Stimulated activated CD8-positive, alpha-beta memory T cell treated with anti-CD3 and anti-CD28 coated beads, Interleukin-15, amount 100 ng/mL, for 48 hours (primary cell): ENCODE measurements around the gene HDLBP.
"Not testable (repeated sequence)": the region's sequence is repeated elsewhere in the genome, so short reads cannot be mapped to it uniquely, and the experiment has no call there.

Experiments
- DNase-seq, 2 donors: peaks; one replicate each; pipeline ENCODE4 v3.0.0-alpha.2; 2020; ENCODE audit warnings: low read depth in 2 of 2

Gene HDLBP

DNA sequence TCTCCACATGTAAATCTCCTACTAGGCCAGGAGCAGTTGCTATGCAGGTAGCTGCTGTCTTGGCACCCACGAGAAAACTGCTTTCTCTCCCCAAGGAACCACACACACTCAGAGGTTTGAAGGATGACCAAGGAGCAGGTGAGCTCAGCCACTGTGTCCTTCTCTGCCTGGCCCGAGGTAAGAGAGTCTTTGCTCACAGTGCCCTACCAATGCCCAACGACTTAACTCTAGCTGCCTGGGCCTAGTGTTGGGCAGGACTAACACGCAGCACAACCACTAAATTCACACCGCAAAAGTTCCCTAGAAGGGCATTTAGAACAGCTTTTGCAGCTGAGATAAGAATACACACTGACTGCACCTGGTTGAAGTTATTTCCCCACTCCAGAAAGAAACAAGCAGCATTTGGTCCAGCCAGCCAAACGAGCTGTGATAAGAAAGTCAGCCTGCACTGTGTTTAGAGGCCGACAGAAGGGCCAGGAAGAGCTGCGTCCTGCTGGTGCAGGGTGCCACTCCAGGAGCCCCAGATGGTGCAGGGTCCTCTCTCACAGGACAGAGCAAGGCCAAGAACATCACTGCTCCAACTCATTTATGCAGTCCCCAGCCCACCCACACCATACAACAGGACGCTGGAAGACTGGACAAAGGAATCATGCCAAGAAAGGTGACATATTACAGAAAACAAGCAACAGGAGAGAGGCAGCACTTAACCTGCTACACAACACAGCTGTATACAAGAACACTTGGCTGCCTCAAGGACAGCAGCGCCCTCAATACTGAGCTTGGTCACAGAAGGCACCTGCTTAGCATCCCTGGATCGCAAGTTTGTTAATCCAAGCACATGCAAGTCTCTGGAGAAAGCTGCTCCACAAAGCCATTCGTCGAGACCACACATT lies 12.5 kb downstream of the HDLBP start:
- DNase-seq = no peak

- DNase-seq = no peak
These were observed 13.4 kb downstream of the HDLBP start for GRCh38 chr2:241302083-241302482.

DNA sequence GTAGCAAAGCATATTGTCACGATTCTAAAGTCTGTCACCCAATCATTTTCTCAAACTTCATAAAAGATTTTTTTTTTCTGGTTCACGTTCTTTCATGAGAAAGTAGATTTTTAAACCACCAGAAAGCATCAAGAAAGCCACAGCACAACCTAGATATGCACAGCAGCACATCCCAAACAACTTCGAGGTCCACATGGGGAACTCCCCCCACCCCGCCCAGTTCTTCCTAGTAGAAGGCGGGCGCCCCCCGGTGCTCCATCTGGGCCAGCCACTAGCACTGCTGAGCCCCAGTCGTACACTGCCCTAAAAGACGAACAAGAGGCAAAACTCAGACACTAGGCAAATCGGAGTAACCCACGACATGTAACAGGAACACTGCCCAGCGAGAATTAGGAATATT lies 15.5 kb downstream of the HDLBP start:
- no peak for DNase-seq

GRCh38 chr2:241298673-241299072 lies 16.8 kb downstream of the HDLBP start:
- no peak for DNase-seq

- DNase-seq = no peak
These were observed 18.7 kb downstream of the HDLBP start for GRCh38 chr2:241296767-241297166.

DNA sequence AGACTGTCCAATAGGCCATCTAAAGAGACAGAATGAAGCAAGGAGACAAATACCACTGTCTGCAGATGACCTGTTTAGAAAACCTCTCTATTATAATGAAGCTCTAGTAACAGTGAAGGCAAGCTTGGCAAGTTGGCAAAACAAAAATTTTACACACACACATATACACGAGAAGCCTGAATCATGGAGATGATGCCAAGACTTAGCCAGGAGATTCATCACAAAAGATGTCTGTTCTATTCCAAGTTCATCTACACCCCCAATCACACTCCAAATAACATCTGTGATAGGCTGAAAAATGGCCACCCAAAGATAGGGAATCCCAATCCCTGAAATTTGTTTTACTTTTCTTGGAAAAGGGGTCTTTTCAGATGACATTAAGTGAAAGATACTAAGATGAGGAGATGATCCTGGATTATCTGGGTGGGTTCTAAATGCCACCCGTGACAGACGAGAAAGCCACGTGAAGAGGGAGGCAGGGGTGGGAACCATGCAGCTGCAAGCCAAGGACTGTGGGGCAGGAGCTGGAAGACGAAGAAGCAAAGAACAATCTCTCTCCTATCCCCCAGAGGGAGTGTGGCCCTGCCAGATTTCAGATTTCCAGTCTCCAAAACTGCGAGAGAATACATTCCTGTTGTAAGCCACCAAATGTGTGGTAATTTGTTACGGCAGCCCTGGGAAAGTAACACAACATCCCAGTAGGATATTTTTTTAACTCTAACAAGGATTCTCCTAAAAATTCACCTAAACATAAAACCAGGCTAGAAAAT lies 20.0 kb downstream of the HDLBP start:
- DNase-seq = no peak

DNA sequence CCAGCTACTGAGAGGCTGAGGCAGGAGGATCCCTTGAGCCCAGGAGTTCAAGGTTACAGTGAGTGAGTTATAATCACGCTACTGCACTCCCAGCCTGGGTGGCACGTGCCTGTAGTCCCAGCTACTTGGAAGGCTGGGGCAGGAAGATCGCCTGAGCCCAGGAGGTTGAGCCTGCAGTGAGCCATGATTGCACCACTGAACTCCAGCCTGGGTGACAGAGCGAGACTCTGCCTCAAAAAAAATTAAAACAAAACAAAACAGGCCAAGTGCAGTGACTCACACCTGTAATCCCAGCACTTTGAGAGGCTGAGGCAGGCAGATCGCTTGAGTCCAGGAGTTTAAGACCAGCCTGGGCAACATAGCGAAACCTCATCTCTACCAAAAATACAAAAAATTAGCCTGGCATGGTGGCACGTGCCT lies 22.1 kb downstream of the HDLBP start:
- not testable (repeated sequence) for DNase-seq

GRCh38 chr2:241291977-241292376 lies 23.5 kb downstream of the HDLBP start:
- DNase-seq = no peak

DNA sequence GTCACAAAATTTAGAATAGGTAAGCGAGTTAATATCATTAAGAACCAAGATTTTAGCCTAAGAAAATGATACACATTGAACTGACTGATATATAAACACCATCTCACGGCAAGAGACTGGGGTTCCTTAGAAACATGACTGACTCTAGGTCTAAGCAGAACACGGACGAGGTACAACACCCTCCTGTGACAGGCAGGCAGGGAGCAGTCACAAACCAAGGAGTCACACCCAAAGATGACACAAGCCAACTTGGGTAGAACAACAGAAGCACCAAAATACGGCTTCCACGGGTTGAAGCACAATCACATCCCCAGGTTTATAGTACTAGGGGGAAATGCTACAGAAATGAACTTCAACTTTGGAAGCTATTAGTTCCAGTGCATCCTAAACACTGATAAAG lies 24.3 kb downstream of the HDLBP start:
- no peak for DNase-seq

DNA sequence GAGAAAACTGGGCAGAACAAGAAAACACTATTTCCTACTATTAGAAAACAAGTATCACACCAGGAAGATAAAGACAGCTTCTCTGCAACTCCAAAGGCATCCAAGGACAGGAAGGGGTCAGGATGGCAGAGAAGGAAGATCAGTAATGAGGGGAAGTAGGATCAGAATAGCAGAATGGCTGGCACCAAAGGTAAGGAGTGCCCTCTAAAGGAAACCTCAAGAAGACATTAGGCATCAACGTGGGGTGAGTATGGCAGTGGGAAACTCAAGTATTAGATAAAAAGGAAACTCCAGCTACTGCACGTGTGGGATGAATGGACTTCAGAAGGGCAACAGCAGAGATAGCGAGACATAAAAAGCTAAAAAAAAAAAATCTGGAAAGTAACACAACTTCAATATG lies 25.9 kb downstream of the HDLBP start:
- DNase-seq = no peak

DNA sequence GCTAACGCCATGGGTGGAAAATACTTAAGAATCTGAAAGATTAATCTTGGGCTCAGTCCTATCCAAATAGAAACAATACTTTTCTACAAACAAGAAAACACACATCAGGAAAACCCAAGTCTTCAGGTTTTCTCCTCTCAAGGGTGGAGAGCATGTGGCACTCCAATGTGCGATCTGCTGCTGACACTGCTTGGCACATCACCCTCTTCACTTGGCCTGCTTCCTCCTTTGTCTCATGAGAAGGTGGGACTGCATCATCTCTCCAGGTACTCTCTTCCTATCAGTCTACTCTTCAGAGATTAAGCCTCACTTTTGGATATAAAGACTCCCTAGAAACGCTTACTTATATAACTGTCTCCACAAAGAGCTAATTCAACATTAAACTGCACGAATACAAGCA lies 26.4 kb downstream of the HDLBP start:
- no peak for DNase-seq

- DNase-seq = no peak
These were observed 27.1 kb downstream of the HDLBP start for GRCh38 chr2:241288324-241288888.

GRCh38 chr2:241286348-241287090 lies 29.0 kb downstream of the HDLBP start:
- DNase-seq = no peak

- DNase-seq = no peak
These were observed 29.9 kb downstream of the HDLBP start for GRCh38 chr2:241285596-241285995.

DNA sequence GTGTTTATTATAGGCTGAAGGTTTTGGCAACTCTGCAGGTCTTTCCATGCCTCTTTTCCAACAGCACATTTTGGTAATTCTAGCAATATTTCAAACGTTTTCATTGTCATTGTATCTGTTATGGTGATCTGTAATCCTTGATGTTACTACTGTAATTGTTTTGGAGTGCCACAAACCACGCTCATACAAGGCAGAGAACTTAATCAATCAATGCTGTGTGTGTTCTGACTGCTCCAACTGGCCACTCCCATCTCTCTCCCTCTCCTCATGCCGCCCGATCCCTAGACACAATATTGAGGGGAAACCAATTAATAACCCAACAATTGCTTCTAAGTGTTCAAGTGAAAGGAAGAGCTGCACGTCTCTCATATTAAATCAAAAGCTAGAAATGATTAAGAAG lies 32.9 kb downstream of the HDLBP start:
- no peak for DNase-seq

GRCh38 chr2:241280291-241280690 lies 35.2 kb downstream of the HDLBP start:
- DNase-seq = no peak

GRCh38 chr2:241279828-241280227 lies 35.6 kb downstream of the HDLBP start:
- no peak for DNase-seq

GRCh38 chr2:241279413-241279812 lies 36.1 kb downstream of the HDLBP start:
- DNase-seq = no peak

DNA sequence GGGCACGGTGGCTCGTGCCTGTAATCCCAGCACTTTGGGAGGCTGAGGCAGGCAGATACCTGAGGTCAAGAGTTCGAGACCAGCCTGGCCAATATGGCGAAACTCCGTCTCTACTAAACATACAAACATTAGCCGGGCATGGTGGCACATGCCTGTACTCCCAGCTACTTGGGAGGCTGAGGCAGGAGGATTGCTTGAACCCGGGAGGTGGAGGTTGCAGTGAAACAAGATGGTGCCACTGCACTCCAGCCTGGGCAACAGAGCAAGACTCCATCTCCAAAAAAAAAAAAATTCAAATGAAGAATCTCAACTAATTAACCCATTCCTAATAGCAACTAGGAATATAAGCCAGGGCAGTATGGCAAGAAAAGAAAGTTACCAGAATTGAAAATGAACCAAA lies 37.2 kb downstream of the HDLBP start:
- DNase-seq = not testable (repeated sequence)

GRCh38 chr2:241275910-241276309 lies 39.6 kb downstream of the HDLBP start:
- DNase-seq = no peak

DNA sequence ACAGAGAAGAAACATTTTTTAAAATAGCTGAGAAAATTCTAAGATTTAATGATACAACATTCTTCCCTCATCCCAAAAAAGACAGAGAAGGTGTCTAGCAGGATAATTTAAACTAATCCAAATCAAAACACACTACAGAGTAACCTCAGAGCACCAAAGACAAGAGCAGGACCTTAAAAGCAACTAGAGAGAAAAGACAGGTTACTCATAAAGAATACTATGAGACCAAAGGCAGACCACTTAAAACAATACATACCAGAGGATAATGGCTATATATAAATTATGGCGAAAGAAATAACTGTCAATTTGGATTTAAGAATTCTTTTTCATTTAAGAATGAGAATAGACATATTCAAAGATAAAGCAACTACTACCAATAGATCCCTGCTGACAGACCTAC lies 40.0 kb downstream of the HDLBP start:
- DNase-seq = no peak

- no peak for DNase-seq
These were observed 41.3 kb downstream of the HDLBP start for GRCh38 chr2:241274127-241274526.
